HepG2 (cell line): ENCODE data around the gene CHST11.

Experiments
- CTCF ChIP-seq: sonication (generic); formaldehyde crosslinking; IDR thresholded peaks from 2 replicates; pipeline ENCODE4 v1.5.0; 2020; ENCODE audit warnings: mild to moderate bottlenecking, missing genetic modification reagents, moderate library complexity
- EHMT2 ChIP-seq: fragments of 200-600 bp; sonication (generic); IDR thresholded peaks from 2 replicates; pipeline ENCODE4 v1.7.0; 2017; ENCODE audit warnings: antibody characterized with exemption, low read depth, low read length, borderline replicate concordance
- FOXK2 ChIP-seq: fragments of 450-650 bp; IDR thresholded peaks from 2 replicates; pipeline ENCODE4 v1.6.1; 2016
- HNRNPL ChIP-seq: fragments of 200-400 bp; formaldehyde crosslinking; IDR thresholded peaks from 2 replicates; pipeline ENCODE4 v1.6.1; 2017; ENCODE audit warnings: mild to moderate bottlenecking, low read depth, low read length
- NR2C2 ChIP-seq: sonication (generic); formaldehyde crosslinking; IDR thresholded peaks from 2 replicates; pipeline ENCODE4 v1.4.0; 2020; ENCODE audit warnings: missing genetic modification reagents, mild to moderate bottlenecking, moderate library complexity, borderline replicate concordance
- POLR2A ChIP-seq, 2 experiments: IDR thresholded peaks; 2 replicates each; pipeline ENCODE4 v1.6.1; 2011; ENCODE audit warnings: low read depth in 2 of 2, low read length in 2 of 2, mild to moderate bottlenecking in 1 of 2, moderate library complexity in 1 of 2; ENCODE audit not compliant: insufficient read depth in 1 of 2
- RBAK ChIP-seq: sonication (generic); formaldehyde crosslinking; IDR thresholded peaks from 2 replicates; pipeline ENCODE4 v1.5.1; 2020; ENCODE audit warnings: mild to moderate bottlenecking, missing genetic modification reagents
- RBFOX2 ChIP-seq: fragments of 200-400 bp; formaldehyde crosslinking; IDR thresholded peaks from 2 replicates; pipeline ENCODE4 v1.6.1; 2017; ENCODE audit warnings: low read depth, mild to moderate bottlenecking, low read length
- SNAPC4 ChIP-seq: sonication (generic); formaldehyde crosslinking; IDR thresholded peaks from 2 replicates; pipeline ENCODE4 v1.4.0; 2020; ENCODE audit warnings: mild to moderate bottlenecking, missing genetic modification reagents
- ZHX1 ChIP-seq: sonication (generic); formaldehyde crosslinking; IDR thresholded peaks from 2 replicates; pipeline ENCODE4 v1.8.1; 2022; ENCODE audit warnings: low read depth, mild to moderate bottlenecking, missing genetic modification reagents
- ZNF512 ChIP-seq: sonication (generic); formaldehyde crosslinking; IDR thresholded peaks from 2 replicates; pipeline ENCODE4 v1.4.0; 2020; ENCODE audit warnings: mild to moderate bottlenecking, missing genetic modification reagents
- TF ChIP-seq, protein P1 (sequence below), 2 experiments: IDR thresholded peaks; 2 replicates each; pipeline ENCODE4 v1.6.1; 2011 to 2012; ENCODE audit warnings: low read length in 2 of 2, borderline replicate concordance in 1 of 2, low read depth in 1 of 2, mild to moderate bottlenecking in 1 of 2, moderate library complexity in 1 of 2

DNA sequence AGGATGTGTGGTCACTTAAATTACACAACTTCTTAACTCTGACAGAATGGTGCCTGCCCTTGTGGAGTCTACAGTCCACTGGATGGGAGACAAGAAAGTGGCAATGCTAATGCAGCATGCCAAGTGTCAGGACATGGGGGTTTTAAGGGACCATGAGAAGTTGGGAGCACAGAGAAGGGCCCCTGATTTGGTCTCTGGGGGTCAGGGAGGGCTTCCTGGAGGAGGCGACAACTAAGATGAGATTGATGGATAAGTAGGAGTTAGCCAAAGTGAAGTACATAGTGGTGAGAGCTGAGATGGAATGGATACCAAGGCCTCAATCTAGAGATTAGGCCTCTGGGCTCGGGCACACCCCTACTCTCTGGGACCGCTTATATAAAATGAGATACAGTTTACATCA lies 236.7 kb downstream of the CHST11 start:
- TF ChIP-seq EHMT2 (no peak), RBFOX2 (no peak), HNRNPL (no peak), FOXK2 (no peak), NR2C2 (CRISPR knock-in tag) (no peak), ZNF512 (CRISPR knock-in tag) (no peak), SNAPC4 (CRISPR knock-in tag) (no peak), POLR2A (IDR thresholded peaks at IDR 0.05; ENCODE audit: insufficient read depth in 1 of 2, low read depth in 2 of 2, low read length in 2 of 2) (no peak), RBAK (CRISPR knock-in tag) (no peak), ZHX1 (CRISPR knock-in tag) (no peak), CTCF (CRISPR knock-in tag) (no peak)
- TF ChIP-seq, protein P1, sequence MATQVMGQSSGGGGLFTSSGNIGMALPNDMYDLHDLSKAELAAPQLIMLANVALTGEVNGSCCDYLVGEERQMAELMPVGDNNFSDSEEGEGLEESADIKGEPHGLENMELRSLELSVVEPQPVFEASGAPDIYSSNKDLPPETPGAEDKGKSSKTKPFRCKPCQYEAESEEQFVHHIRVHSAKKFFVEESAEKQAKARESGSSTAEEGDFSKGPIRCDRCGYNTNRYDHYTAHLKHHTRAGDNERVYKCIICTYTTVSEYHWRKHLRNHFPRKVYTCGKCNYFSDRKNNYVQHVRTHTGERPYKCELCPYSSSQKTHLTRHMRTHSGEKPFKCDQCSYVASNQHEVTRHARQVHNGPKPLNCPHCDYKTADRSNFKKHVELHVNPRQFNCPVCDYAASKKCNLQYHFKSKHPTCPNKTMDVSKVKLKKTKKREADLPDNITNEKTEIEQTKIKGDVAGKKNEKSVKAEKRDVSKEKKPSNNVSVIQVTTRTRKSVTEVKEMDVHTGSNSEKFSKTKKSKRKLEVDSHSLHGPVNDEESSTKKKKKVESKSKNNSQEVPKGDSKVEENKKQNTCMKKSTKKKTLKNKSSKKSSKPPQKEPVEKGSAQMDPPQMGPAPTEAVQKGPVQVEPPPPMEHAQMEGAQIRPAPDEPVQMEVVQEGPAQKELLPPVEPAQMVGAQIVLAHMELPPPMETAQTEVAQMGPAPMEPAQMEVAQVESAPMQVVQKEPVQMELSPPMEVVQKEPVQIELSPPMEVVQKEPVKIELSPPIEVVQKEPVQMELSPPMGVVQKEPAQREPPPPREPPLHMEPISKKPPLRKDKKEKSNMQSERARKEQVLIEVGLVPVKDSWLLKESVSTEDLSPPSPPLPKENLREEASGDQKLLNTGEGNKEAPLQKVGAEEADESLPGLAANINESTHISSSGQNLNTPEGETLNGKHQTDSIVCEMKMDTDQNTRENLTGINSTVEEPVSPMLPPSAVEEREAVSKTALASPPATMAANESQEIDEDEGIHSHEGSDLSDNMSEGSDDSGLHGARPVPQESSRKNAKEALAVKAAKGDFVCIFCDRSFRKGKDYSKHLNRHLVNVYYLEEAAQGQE (IDR thresholded peaks at IDR 0.05; ENCODE audit: borderline replicate concordance in 1 of 2, low read depth in 1 of 2, low read length in 2 of 2) = no peak
